GM19372 (cell line): ENCODE data around the gene FGF1.

Experiments
- ATAC-seq: cut with Tn5 transposase; IDR thresholded peaks from one replicate; pipeline ENCODE4 v1.9.1; 2021; ENCODE audit warnings: mild to moderate bottlenecking, low read depth, moderate library complexity; ENCODE audit not compliant: unreplicated experiment

FGF1 gene

GRCh38 chr5:142697356-142698255, 11.7 kb upstream of the FGF1 start:
- no peak for ATAC-seq

GRCh38 chr5:142696379-142696778, 10.5 kb upstream of the FGF1 start:
- no peak for ATAC-seq

- ATAC-seq, result no peak
These were observed 8.4 kb upstream of the FGF1 start for GRCh38 chr5:142694092-142694856.

- ATAC-seq, result no peak
These were observed 6.5 kb upstream of the FGF1 start for GRCh38 chr5:142692321-142692894.

GRCh38 chr5:142690667-142691066, 4.8 kb upstream of the FGF1 start:
- no peak for ATAC-seq

- no peak for ATAC-seq
These were observed 3.2 kb upstream of the FGF1 start for GRCh38 chr5:142689081-142689480.

GRCh38 chr5:142688281-142688989, 2.5 kb upstream of the FGF1 start:
- no peak for ATAC-seq

GRCh38 chr5:142686968-142687367, 1.1 kb upstream of the FGF1 start:
- no peak for ATAC-seq

GRCh38 chr5:142686210-142686734, 382 bp upstream of the FGF1 start:
- ATAC-seq, result no peak

- no peak for ATAC-seq
These were observed 1.3 kb downstream of the FGF1 start for GRCh38 chr5:142684508-142685041.

GRCh38 chr5:142683881-142684505, 1.9 kb downstream of the FGF1 start:
- no peak for ATAC-seq

GRCh38 chr5:142683116-142683515, 2.8 kb downstream of the FGF1 start:
- no peak for ATAC-seq

GRCh38 chr5:142680605-142681259, 5.2 kb downstream of the FGF1 start:
- no peak for ATAC-seq

GRCh38 chr5:142679744-142680143, 6.1 kb downstream of the FGF1 start:
- no peak for ATAC-seq

GRCh38 chr5:142678529-142678928, 7.4 kb downstream of the FGF1 start:
- no peak for ATAC-seq

- ATAC-seq, result no peak
These were observed 8.7 kb downstream of the FGF1 start for GRCh38 chr5:142677198-142677597.

- no peak for ATAC-seq
These were observed 9.6 kb downstream of the FGF1 start for GRCh38 chr5:142676318-142676717.

GRCh38 chr5:142674531-142675469, 11.1 kb downstream of the FGF1 start:
- no peak for ATAC-seq
